22Rv1 (cell line): ENCODE results near the gene KL.
A peak's percentile ranks its signal among the peaks of the same experiment; 100 is the strongest.

Experiments
- H3K27ac ChIP-seq: fragments of 450-650 bp; 2 replicates; pipeline ENCODE4 v1.5.1; 2017
- CTCF ChIP-seq: fragments of 450-650 bp; IDR thresholded peaks from 2 replicates; pipeline ENCODE4 v1.5.1; 2017; ENCODE audit warnings: mild to moderate bottlenecking
- ZFX ChIP-seq: fragments of 450-650 bp; IDR thresholded peaks from 2 replicates; pipeline ENCODE4 v1.6.1; 2017; ENCODE audit warnings: antibody characterized with exemption, borderline replicate concordance

KL gene

DNA sequence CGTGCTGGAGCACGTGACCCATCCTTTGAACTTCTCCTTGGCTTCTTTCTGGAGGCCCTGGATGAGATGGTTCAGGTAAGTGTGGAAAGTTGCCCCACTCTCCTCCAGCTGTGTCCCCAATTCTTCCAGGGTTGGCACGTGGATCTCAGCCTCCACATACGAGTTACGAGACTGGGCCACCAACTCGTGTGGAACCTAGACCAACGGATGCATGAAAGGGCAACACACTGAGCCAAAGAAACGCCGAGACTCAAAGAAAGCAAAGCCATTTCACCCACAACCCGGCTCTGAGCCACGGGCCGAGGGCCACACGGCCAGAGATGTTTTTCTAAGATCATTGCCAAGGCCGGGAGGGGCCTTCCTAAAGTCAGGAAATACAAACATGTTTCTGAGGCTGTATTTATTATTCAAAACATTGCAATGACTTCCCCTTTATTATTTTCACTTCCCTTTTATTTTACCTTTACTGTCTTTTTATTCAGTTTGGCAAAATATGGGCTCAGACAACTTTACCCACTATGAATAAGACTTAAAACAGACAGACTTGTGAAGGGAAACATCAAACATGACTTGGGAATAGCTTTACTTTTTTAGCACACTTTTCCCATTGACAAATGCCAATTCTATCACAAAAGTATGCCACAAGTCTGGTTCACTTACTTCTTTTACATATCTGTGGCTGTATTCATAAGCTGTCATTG is 94.6 kb downstream of the KL start:
- no peak overlapping the region for H3K27ac ChIP-seq
- TF ChIP-seq CTCF (no peak), ZFX (no peak)

GRCh38 chr13:33111414-33112110 is 95.3 kb downstream of the KL start:
- no peak for TF ChIP-seq ZFX
- no peak for TF ChIP-seq CTCF
- H3K27ac ChIP-seq, result no peak overlapping the region

DNA sequence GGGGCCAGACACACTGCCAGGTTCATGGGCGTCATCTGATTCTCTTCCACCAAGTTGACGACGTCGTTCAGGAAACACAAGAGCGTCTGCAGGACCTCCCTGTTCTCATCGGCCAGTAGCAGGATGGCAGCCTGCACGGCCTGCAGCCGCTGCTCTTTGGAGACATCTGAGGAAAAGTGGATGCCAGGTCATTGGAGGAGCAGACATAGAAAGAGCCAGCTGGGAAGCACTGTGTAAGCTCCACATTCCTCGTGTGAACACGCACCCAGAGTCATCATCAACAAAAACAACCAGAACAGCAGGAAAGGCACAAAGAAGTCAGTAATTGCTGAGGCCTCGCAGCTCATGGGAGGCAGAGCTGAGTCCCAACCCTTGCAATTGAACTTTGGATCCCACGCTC is 96.5 kb downstream of the KL start:
- H3K27ac ChIP-seq, result no peak overlapping the region
- TF ChIP-seq ZFX (no peak), CTCF (no peak)

DNA sequence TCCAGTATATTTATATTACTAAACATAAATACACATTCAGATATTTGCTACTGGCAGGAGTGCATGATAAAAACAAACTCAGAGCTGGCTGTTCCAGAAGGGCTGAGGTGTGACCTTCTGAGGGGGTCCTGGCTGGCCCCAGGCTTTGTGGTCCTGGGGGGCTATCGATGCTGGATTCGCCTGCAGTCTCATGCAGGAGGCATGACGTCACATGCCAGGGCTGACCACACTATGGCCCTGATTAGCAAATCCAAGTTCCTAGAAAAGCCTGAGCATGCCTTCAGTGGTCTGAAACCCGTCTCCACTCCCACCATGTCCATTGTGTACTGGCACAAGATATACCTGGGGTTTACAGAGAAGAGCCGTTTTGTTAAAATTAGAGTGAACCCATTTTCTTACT is 97.9 kb downstream of the KL start:
- H3K27ac ChIP-seq, result no peak overlapping the region
- no peak for TF ChIP-seq ZFX
- no peak for TF ChIP-seq CTCF

GRCh38 chr13:33115274-33115673 is 99.1 kb downstream of the KL start:
- peak overlapping the region; percentile 85 for H3K27ac ChIP-seq
- no peak for TF ChIP-seq ZFX
- no peak for TF ChIP-seq CTCF
